Type B pancreatic cell (in vitro differentiated cells): Measurements from ENCODE around the gene TMEM202. TPM values are rescaled to one million over a fixed set of nuclear protein-coding genes. Genes with fewer than 3 reads are reported as not detected.
"Not testable (repeated sequence)": the region's sequence is repeated elsewhere in the genome, so short reads cannot be mapped to it uniquely, and the experiment has no call there.

ENCODE experiments used
- DNase-seq: peaks from one replicate; pipeline ENCODE4 v3.0.0; 2021; ENCODE audit warnings: mixed read lengths; ENCODE audit not compliant: unreplicated experiment; ENCODE audit errors: extremely low spot score
- H3K27ac Mint-ChIP-seq: 2 replicates; pipeline ENCODE4 v1.8.0; 2021; ENCODE audit warnings: mild to moderate bottlenecking, mixed read lengths
- H3K27me3 Mint-ChIP-seq: 2 replicates; pipeline ENCODE4 v1.8.0; 2021; ENCODE audit warnings: mixed read lengths
- H3K36me3 Mint-ChIP-seq: 2 replicates; pipeline ENCODE4 v1.8.0; 2021; ENCODE audit warnings: mixed read lengths
- H3K4me1 Mint-ChIP-seq: one replicate; pipeline ENCODE4 v1.8.0; 2021; ENCODE audit warnings: mixed read lengths; ENCODE audit not compliant: unreplicated experiment
- H3K4me3 Mint-ChIP-seq: 2 replicates; pipeline ENCODE4 v1.8.0; 2021; ENCODE audit warnings: mild to moderate bottlenecking, mixed read lengths
- H3K9me3 Mint-ChIP-seq: 2 replicates; pipeline ENCODE4 v1.8.0; 2021; ENCODE audit warnings: mixed read lengths
- total RNA-seq: library from RNA; stranded (reverse); gene quantifications from 2 replicates; pipeline ENCODE4 v1.2.1, GENCODE V29; 2021; ENCODE audit warnings: low replicate concordance
- TF ChIP-seq, protein P1 (sequence below): fragments of 200-600 bp; sonication (generic); conservative IDR thresholded peaks from 2 replicates; pipeline ENCODE4 v1.5.0; 2021; ENCODE audit warnings: antibody characterized with exemption, mild to moderate bottlenecking

The TMEM202 gene
- total RNA-seq, 1 donor from 2014 or later = not detected

DNA sequence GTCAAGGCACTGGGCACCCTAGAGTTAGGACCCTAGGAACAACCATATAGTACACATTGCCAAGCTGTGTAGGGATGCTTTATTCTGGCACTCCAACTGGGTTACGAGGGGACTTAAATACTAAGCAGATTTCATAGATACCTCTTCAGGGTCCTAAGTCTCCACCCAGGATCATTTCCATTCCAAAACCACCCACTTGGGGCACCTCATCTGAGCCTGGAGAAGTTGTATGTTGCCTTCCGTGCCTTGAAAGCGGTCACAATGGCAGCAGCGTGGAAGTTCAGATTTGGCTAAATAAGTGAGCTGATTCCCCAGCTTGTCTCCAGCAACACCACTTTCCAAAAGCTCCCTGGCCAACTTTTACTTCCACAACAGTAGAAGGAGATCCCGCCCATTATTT lies 4.6 kb downstream of the TMEM202 start:
- Mint-ChIP-seq H3K4me3 (no peak overlapping the region), H3K4me1 (no peaks in the 10 kb centered on the region), H3K27ac (no peak overlapping the region), H3K36me3 (no peaks in the 10 kb centered on the region), H3K9me3 (no peaks in the 10 kb centered on the region), H3K27me3 (peaks cover 86% of the 10 kb centered on the region)
- DNase-seq = no peak
- TF ChIP-seq, protein P1, sequence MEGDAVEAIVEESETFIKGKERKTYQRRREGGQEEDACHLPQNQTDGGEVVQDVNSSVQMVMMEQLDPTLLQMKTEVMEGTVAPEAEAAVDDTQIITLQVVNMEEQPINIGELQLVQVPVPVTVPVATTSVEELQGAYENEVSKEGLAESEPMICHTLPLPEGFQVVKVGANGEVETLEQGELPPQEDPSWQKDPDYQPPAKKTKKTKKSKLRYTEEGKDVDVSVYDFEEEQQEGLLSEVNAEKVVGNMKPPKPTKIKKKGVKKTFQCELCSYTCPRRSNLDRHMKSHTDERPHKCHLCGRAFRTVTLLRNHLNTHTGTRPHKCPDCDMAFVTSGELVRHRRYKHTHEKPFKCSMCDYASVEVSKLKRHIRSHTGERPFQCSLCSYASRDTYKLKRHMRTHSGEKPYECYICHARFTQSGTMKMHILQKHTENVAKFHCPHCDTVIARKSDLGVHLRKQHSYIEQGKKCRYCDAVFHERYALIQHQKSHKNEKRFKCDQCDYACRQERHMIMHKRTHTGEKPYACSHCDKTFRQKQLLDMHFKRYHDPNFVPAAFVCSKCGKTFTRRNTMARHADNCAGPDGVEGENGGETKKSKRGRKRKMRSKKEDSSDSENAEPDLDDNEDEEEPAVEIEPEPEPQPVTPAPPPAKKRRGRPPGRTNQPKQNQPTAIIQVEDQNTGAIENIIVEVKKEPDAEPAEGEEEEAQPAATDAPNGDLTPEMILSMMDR = no peak

DNA sequence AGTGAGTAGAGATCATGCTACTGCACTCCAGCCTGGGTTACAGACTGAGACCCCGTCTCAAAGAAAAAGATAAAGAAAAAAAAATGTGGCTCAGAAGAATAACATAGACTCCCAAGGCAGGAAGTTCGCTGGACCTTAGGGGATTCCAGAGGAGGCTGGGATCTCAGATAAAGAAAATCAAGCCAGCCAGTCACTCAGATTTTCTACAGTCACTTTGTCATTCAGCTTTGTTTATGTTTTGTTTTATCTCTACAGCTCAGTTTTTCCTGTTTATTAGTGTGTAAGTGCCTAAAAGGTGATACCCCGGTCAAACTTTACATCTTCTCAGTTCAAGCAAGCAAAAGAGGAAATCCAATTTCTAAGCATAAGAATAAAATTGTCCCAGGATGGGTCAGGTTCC lies 6.3 kb downstream of the TMEM202 start:
- TF ChIP-seq, protein P1 = no peak
- peaks cover 90% of the 10 kb centered on the region for H3K27me3 Mint-ChIP-seq
- no peaks in the 10 kb centered on the region for H3K9me3 Mint-ChIP-seq
- H3K4me3 Mint-ChIP-seq = no peak overlapping the region
- H3K36me3 Mint-ChIP-seq = no peaks in the 10 kb centered on the region
- no peaks in the 10 kb centered on the region for H3K4me1 Mint-ChIP-seq
- H3K27ac Mint-ChIP-seq = no peak overlapping the region
- no peak for DNase-seq

DNA sequence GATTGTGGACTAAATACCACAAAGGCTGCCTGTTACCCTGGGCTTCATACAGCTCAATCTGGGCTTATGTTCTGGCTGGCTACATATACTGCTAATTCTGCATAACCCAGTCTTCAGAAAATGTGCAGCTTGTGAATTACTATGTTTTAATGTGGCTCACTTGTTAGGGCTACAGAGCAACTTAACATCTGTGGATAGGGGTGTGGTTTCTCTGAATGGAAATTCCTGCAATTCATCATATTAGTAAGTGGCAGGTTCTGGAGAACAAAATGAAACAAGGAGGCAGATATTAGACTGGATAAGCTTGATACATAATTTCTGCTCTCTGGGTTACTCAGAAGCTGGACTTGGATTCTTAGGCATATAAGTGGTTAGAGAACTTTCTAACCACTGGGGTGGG lies 6.7 kb downstream of the TMEM202 start:
- H3K4me3 Mint-ChIP-seq = no peak overlapping the region
- peaks cover 91% of the 10 kb centered on the region for H3K27me3 Mint-ChIP-seq
- DNase-seq = no peak
- no peaks in the 10 kb centered on the region for H3K4me1 Mint-ChIP-seq
- no peak overlapping the region for H3K27ac Mint-ChIP-seq
- no peaks in the 10 kb centered on the region for H3K9me3 Mint-ChIP-seq
- TF ChIP-seq, protein P1 = no peak
- H3K36me3 Mint-ChIP-seq = no peaks in the 10 kb centered on the region

DNA sequence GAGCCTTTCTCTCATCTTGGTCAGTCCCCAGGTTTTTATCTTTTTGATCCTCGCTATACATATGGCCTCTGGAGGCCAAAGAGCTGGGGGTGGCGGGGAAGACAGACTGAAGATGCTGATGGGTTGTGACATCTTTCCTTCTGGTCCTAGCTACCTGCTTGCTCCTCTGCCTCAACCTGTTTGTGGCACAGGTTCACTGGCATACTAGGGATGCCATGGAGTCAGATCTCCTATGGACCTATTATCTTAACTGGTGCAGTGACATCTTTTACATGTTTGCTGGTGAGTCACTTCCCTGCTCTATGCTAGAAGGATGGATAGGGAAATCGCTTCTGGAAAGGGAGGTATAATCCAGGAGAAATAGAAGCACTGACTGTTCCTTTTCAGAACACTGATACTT lies 8.8 kb downstream of the TMEM202 start:
- TF ChIP-seq, protein P1 = no peak
- DNase-seq = no peak
- H3K4me1 Mint-ChIP-seq = no peaks in the 10 kb centered on the region
- H3K36me3 Mint-ChIP-seq = no peaks in the 10 kb centered on the region
- no peak overlapping the region for H3K4me3 Mint-ChIP-seq
- peaks cover 79% of the 10 kb centered on the region for H3K27me3 Mint-ChIP-seq
- H3K27ac Mint-ChIP-seq = no peak overlapping the region
- no peaks in the 10 kb centered on the region for H3K9me3 Mint-ChIP-seq

DNA sequence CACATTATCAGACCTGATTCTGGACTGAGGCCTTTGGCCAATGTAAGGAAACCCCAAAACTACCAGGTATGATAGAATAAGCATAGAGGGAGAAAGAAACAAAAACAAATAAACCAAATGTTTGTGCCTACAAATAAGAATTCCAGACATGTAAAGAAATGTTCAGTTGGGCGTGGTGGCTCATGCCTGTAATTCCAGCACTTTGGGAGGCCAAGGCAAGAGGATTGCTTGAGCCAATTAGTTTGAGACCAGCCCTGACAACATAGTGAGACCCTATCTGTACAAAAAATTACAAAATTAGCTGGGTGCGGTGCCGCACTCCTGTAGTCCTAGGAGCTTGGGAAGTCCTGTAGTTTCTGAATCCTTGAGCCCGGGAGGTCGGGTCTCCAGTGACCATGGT lies 13.0 kb downstream of the TMEM202 start:
- H3K4me1 Mint-ChIP-seq = no peaks in the 10 kb centered on the region
- TF ChIP-seq, protein P1 = no peak
- H3K36me3 Mint-ChIP-seq = no peaks in the 10 kb centered on the region
- no peaks in the 10 kb centered on the region for H3K9me3 Mint-ChIP-seq
- no peak overlapping the region for H3K27ac Mint-ChIP-seq
- peaks cover 51% of the 10 kb centered on the region for H3K27me3 Mint-ChIP-seq
- DNase-seq = no peak
- no peak overlapping the region for H3K4me3 Mint-ChIP-seq

DNA sequence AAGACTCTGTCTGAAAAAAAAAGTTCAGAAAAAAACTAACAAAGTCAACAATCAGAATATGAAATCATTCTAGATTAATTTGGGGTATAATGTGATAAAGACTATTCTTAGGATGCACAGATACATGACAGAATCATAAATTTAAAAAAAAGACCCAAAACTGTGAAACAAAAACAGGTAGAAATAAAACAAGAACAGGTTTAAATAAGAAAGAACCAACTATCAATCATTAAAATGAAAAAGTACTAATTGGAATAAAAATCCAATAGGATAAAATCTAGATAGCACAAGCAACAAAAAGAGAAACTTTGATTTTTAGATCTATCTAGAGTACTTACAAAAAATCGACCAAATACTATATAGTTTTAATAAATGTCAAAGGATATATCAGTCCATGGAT lies 13.4 kb downstream of the TMEM202 start:
- no peak overlapping the region for H3K27ac Mint-ChIP-seq
- no peaks in the 10 kb centered on the region for H3K36me3 Mint-ChIP-seq
- H3K4me3 Mint-ChIP-seq = no peak overlapping the region
- H3K27me3 Mint-ChIP-seq = peaks cover 47% of the 10 kb centered on the region
- H3K9me3 Mint-ChIP-seq = no peaks in the 10 kb centered on the region
- DNase-seq = no peak
- H3K4me1 Mint-ChIP-seq = no peaks in the 10 kb centered on the region
- TF ChIP-seq, protein P1 = no peak

DNA sequence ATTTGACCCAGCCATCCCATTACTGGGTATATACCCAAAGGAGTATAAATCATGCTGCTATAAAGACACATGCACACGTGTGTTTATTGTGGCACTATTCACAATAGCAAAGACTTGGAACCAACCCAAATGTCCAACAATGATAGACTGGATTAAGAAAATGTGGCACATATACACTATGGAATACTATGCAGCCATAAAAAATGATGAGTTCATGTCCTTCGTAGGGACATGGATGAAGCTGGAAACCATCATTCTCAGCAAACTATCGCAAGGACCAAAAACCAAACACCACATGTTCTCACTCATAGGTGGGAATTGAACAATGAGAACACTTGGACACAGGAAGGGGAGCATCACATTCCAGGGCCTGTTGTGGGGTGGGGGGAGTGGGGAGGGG lies 15.2 kb downstream of the TMEM202 start:
- H3K9me3 Mint-ChIP-seq, H3K36me3 Mint-ChIP-seq: not testable (repeated sequence)
- peaks cover 32% of the 10 kb centered on the region for H3K27me3 Mint-ChIP-seq

More for the DNA sequence above, 15.2 kb downstream of the TMEM202 start:
- not testable (repeated sequence) for DNase-seq, H3K4me1 Mint-ChIP-seq, H3K27ac Mint-ChIP-seq, H3K4me3 Mint-ChIP-seq
